Right lobe of liver (tissue), 6 donors: ENCODE results near the gene AQP7. TPM values are rescaled to one million over a fixed set of nuclear protein-coding genes. Genes with fewer than 3 reads are reported as not detected.

Experiments used
- ATAC-seq, 4 donors: fragments of 200-7000 bp; cut with Tn5 transposase; one replicate each; pipeline ENCODE4 v1.9.1; 2020; ENCODE audit warnings: mild to moderate bottlenecking in 4 of 4, moderate library complexity in 4 of 4
- DNase-seq, 3 donors: peaks; one replicate each; pipeline ENCODE4 v3.0.0-alpha.2; 2020
- H3K27ac ChIP-seq, 3 donors: fragments of 200-600 bp; one replicate each; pipeline ENCODE4 v1.8.0; 2022
- H3K27me3 ChIP-seq, 2 donors: fragments of 200-600 bp; one replicate each; pipeline ENCODE4 v1.8.0; 2022
- H3K36me3 ChIP-seq, 4 donors: fragments of 200-600 bp; sonication (generic) in 1 of 4; one replicate each; pipeline versions ENCODE4 v1.5.1 to v1.8.0; 2017 to 2022; ENCODE audit warnings: control low read depth in 1 of 4
- H3K4me1 ChIP-seq, 4 donors: fragments of 200-600 bp; sonication (generic) in 1 of 4; one replicate each; pipeline versions ENCODE4 v1.5.1 to v1.8.0; 2017 to 2022; ENCODE audit warnings: control low read depth in 1 of 4
- H3K4me3 ChIP-seq, 3 donors: fragments of 200-600 bp; one replicate each; pipeline ENCODE4 v1.8.0; 2022
- H3K9me3 ChIP-seq, 4 donors: fragments of 200-600 bp; sonication (generic) in 1 of 4; one replicate each; pipeline versions ENCODE4 v1.5.1 to v1.8.0; 2017 to 2022; ENCODE audit warnings: control low read depth in 1 of 4
- POLR2A ChIP-seq: fragments of 450-650 bp; IDR thresholded peaks from one replicate; pipeline ENCODE4 v1.6.1; 2017; ENCODE audit warnings: antibody characterized with exemption, mild to moderate bottlenecking
- WGBS: methylation state at CpG from one replicate; pipeline ENCODE4 v1.1.6; 2018; ENCODE audit warnings: low coverage, low lambda C conversion rate; ENCODE audit not compliant: insufficient coverage; ENCODE audit errors: missing lambda C conversion rate; 5-methylcytosine and 5-hydroxymethylcytosine counted together
- intact Hi-C, 2 donors: fragments of 100-400 bp; cut with DNase I; formaldehyde crosslinking; loops; one replicate each; pipeline versions ENCODE4 v1.11.2 to v1.14.1; 2022
- total RNA-seq, 6 experiments: library from RNA; depleted of rRNA in 2 of 6; stranded (reverse); fragments of >200 nt in 2 of 6; fragmentation: NEBNext Ultra II Directional in 3 of 6; extraction: Animal tissue kit (Norgen Biotek cat#: 25700) in 3 of 6; gene quantifications; one replicate each; pipeline versions ENCODE4 v1.1.0 to v1.2.4, GENCODE V29; 2016 to 2023
- TF ChIP-seq, protein P1 (sequence below), 4 donors: fragments of 200-600 bp in 3 of 4; fragments of 450-650 bp in 1 of 4; IDR thresholded peaks; one replicate each; pipeline versions ENCODE4 v1.5.1 to v1.8.0; 2016 to 2022; ENCODE audit warnings: antibody characterized with exemption in 4 of 4, mild to moderate bottlenecking in 2 of 4
- donor health status: DM: no; HTN: yes; CAD: no.
- donor health status: DM: no; HTN: no; CAD: no.
- donor health status: DM: no; HTN: no; CAD: no.
- donor health status: DM: no; HTN: yes; CAD: no.
- donor health status: DM: no; HTN: yes; CAD: no.

Gene AQP7
- total RNA-seq, 6 experiments from 2014 or later, result 10.4 to 25.1 (median 16.6) TPM

DNA sequence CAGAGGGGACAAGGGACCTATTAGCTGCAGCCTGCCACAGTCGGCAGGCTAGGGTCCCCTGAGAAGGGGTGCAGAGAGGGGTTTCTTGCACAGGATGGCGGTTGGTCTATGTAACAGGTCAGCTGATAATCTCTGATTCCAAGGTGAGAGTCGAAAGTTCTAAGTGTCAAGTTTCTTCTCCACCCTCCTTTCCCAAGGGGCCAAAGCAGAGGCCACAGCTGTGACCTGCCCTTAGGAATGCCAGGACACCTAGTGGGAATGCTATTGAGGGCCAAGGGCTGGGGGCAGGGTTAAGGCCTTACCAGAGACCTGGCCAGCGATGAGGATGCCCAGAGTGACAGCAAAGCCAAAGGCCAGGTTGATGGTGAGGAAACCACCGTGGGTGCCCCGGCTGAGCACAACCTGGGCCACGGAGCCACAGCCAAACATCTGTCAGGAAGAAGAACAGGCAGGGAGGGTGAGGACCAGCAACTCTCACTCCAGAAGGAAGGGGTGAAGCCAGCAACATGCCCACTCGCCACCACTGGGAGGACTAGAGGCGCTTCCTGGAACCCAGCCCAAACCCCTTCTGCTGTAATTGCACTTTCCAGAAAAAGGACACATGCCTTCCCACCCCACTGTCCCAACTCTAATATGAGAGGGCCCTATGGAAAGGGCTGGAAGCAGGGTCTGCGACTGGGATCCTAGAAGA is 41.2 kb upstream of the AQP7 start:
- ATAC-seq, result no peak
- intact Hi-C loops, result no loop called here
- no peaks in the 10 kb centered on the region for H3K27me3 ChIP-seq
- peaks cover 0 to 42% (median 8%) of the 10 kb centered on the region in 4 donors for H3K4me1 ChIP-seq
- no peaks in the 10 kb centered on the region for H3K9me3 ChIP-seq
- no peak for TF ChIP-seq POLR2A
- TF ChIP-seq, protein P1, sequence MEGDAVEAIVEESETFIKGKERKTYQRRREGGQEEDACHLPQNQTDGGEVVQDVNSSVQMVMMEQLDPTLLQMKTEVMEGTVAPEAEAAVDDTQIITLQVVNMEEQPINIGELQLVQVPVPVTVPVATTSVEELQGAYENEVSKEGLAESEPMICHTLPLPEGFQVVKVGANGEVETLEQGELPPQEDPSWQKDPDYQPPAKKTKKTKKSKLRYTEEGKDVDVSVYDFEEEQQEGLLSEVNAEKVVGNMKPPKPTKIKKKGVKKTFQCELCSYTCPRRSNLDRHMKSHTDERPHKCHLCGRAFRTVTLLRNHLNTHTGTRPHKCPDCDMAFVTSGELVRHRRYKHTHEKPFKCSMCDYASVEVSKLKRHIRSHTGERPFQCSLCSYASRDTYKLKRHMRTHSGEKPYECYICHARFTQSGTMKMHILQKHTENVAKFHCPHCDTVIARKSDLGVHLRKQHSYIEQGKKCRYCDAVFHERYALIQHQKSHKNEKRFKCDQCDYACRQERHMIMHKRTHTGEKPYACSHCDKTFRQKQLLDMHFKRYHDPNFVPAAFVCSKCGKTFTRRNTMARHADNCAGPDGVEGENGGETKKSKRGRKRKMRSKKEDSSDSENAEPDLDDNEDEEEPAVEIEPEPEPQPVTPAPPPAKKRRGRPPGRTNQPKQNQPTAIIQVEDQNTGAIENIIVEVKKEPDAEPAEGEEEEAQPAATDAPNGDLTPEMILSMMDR (IDR thresholded peaks at IDR 0.05), result no peak
- WGBS, result 31% methylated on average over 4 of the region's 10 CpGs
- H3K4me3 ChIP-seq, result no peak overlapping the region
- DNase-seq, result no peak
- H3K36me3 ChIP-seq, result peaks cover 0 to 28% (median 6%) of the 10 kb centered on the region in 4 donors
- H3K27ac ChIP-seq, result peak overlapping the region in 1 of 3 donors; percentile 2

DNA sequence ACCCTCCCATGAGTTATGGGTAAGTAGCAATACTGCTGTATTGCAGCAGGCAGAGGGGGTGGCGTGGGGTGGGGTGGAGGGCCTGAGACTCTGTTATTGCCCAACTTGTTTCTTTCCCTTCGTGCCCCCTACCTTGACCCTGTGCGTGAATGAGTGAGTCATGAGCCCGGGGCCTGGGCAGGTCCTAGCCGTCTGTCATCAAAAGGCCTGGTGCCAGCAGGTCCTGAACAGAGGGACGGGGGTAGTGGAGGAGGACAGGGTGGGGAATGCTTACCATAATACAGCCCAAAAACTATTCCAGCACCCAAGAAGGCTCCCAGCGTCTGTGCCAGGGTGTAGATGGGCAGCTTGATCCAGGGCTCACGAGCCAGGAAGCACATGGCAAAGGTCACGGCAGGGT is 40.7 kb upstream of the AQP7 start:
- intact Hi-C loops, result no loop called here
- peaks cover 0 to 40% (median 8%) of the 10 kb centered on the region in 4 donors for H3K4me1 ChIP-seq
- DNase-seq (peak in 1 of 3 donors; percentile 76), ATAC-seq (peak in 1 of 4 donors; percentile 14)
- TF ChIP-seq, protein P1 (IDR thresholded peaks at IDR 0.05), result no peak
- no peak for TF ChIP-seq POLR2A
- H3K36me3 ChIP-seq, result peaks cover 0 to 28% (median 6%) of the 10 kb centered on the region in 4 donors
- H3K4me3 ChIP-seq, result no peak overlapping the region
- no peak overlapping the region for H3K27ac ChIP-seq
- H3K27me3 ChIP-seq, result no peaks in the 10 kb centered on the region
- WGBS, result 19% methylated on average over 5 of the region's 9 CpGs
- no peaks in the 10 kb centered on the region for H3K9me3 ChIP-seq

DNA sequence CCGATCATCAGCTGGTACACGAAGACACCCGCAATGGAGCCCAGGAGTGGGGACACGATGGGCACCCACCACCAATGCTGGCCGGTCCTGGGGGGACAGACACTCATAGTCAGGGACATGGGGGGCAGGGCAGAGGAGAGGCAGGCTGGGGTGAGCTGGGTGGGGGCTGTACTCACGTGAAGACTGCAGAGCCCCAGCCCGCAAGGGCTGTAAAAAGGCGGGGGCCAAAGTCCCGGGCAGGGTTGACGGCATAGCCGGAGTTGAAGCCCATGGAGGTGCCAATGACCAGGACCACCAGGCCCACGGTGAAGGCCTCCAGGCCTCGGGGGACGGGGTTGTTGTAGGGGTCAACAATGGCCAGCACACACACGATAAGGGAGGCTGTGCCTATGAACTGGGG is 39.8 kb upstream of the AQP7 start:
- no peak for TF ChIP-seq POLR2A
- TF ChIP-seq, protein P1 (IDR thresholded peaks at IDR 0.05), result no peak
- Histone ChIP-seq H3K27ac (no peak overlapping the region), H3K4me3 (no peak overlapping the region), H3K27me3 (no peaks in the 10 kb centered on the region), H3K9me3 (no peaks in the 10 kb centered on the region), H3K36me3 (peaks cover 0 to 28% (median 6%) of the 10 kb centered on the region in 4 donors), H3K4me1 (peaks cover 0 to 35% (median 8%) of the 10 kb centered on the region in 4 donors)
- DNase-seq (no peak), ATAC-seq (no peak)
- 60% methylated on average over 2 of the region's 15 CpGs for WGBS
- intact Hi-C loops, result no loop called here

DNA sequence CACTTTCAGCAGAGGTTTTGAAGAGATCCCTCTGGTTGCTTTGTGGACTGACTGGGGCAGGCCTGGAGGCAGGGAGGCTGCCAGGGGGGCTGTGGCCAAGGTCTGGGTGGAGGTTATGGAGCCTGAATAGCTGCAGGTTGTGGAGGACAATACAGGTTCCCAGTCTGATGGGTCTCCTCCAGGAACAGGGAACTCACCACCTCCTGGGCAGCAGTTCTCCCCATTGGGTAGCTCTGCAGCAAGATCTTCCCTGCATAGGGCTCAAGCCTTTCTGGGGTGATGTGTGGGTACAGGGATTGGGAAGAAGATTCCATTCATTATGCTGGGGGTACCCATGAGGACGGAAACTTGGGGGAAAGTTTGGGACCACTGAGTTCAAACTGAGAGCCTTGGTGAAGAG is 38.2 kb upstream of the AQP7 start:
- Histone ChIP-seq H3K4me3 (no peak overlapping the region), H3K27ac (no peak overlapping the region), H3K36me3 (peaks cover 0 to 28% (median 6%) of the 10 kb centered on the region in 4 donors), H3K9me3 (no peaks in the 10 kb centered on the region), H3K27me3 (no peaks in the 10 kb centered on the region), H3K4me1 (peaks cover 0 to 26% (median 8%) of the 10 kb centered on the region in 4 donors)
- no peak for ATAC-seq
- TF ChIP-seq, protein P1 (IDR thresholded peaks at IDR 0.05), result no peak
- no peak for TF ChIP-seq POLR2A
- no CpG with 5 or more reads among the region's 1 CpG for WGBS
- intact Hi-C loops, result no loop called here
- DNase-seq, result no peak
